ENCODE results near the gene SLC43A1. TPM values are rescaled to one million over a fixed set of nuclear protein-coding genes. Genes with fewer than 3 reads are reported as not detected.

SLC43A1 gene
- total RNA-seq, 2 experiments from 2014 or later = 32.1 to 34.0 TPM

DNA sequence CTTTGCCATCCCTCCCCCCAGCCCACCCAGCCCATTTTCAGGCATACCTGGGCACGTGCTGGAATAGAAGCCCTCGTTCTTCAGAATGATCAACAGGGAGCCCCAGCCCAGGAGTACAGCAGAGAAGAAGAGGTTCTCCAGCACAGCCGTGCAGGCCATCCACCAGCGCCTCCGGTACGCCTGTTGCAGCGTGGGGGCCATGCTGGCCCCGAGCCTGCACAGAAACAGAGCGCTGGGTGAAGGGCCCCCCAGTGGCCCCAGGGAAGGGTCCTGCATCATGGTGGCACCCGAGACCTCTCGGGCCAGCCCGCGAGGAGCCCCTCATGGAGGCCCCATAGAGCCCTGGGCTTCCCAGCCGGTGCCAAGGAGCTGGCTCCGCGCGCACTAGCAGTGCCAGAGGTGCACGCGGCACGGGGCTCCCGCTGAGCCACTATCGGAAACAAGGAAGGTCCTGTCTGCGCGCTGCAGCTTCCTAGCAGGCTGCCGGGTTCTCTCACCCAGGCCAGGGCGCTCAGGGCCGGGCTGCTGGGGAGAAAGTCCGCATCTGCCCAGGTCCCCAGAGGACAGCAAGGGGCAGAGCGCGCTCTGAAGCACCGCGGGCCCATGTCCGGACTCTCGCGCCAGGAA, 1.5 kb downstream of the SLC43A1 start:
- H3K27me3 Mint-ChIP-seq = no peaks in the 10 kb centered on the region
- CTCF ChIA-PET = interaction anchor here (0.6 to 7.0 kb wide), 10 partner anchors 13 to 287 kb away, joined by 3 to 170 read pairs (median 10); partner anchors contain the start of genes RTN4RL2 and UBE2L6
- peaks cover 13% of the 10 kb centered on the region for H3K36me3 Mint-ChIP-seq (ENCODE audit: low read depth)
- no peaks in the 10 kb centered on the region for H3K9me3 Mint-ChIP-seq
- POLR2A ChIA-PET = interaction anchor here (1.0 to 4.7 kb wide), 12 partner anchors 9 to 109 kb away, joined by 3 to 57 read pairs (median 10); partner anchors contain the start of genes SLC43A3, TIMM10 and UBE2L6
- peak overlapping the region; percentile 95 for H3K27ac Mint-ChIP-seq
- intact Hi-C loops (cut with micrococcal nuclease) = no loop called here
- peaks cover 33% of the 10 kb centered on the region for H3K4me1 Mint-ChIP-seq (ENCODE audit: low read depth)
- H3K4me3 Mint-ChIP-seq = peak overlapping the region; percentile 94
- TF ChIP-seq, protein P1, sequence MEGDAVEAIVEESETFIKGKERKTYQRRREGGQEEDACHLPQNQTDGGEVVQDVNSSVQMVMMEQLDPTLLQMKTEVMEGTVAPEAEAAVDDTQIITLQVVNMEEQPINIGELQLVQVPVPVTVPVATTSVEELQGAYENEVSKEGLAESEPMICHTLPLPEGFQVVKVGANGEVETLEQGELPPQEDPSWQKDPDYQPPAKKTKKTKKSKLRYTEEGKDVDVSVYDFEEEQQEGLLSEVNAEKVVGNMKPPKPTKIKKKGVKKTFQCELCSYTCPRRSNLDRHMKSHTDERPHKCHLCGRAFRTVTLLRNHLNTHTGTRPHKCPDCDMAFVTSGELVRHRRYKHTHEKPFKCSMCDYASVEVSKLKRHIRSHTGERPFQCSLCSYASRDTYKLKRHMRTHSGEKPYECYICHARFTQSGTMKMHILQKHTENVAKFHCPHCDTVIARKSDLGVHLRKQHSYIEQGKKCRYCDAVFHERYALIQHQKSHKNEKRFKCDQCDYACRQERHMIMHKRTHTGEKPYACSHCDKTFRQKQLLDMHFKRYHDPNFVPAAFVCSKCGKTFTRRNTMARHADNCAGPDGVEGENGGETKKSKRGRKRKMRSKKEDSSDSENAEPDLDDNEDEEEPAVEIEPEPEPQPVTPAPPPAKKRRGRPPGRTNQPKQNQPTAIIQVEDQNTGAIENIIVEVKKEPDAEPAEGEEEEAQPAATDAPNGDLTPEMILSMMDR (IDR thresholded peaks at IDR 0.05) = no peak
- DNase-seq (peak; percentile 52), ATAC-seq (peak; percentile 52)

DNA sequence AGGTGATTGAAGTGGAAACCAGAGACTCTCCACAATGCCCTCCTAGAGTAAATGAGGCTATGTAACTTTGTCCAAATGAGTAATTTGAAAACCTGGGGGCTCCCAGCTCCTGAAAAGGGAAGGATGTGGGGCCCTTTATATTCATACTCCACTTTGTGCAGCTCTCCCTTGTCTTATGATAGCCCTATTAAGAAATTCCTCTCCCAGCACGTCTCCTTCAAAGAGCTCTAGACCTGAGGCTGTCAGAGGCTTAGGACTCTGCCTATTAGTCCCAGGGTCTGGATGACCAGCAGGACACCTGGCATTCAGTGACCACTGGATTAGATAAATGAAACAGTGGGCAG, 2.1 kb downstream of the SLC43A1 start:
- CTCF ChIA-PET = interaction anchor here (0.6 to 7.0 kb wide), 9 partner anchors 13 to 287 kb away, joined by 3 to 170 read pairs (median 7); partner anchors contain the start of genes RTN4RL2 and UBE2L6
- H3K9me3 Mint-ChIP-seq = no peaks in the 10 kb centered on the region
- H3K36me3 Mint-ChIP-seq (ENCODE audit: low read depth) = peaks cover 13% of the 10 kb centered on the region
- POLR2A ChIA-PET = interaction anchor here (1.1 to 4.7 kb wide), 9 partner anchors 8 to 108 kb away, joined by 3 to 57 read pairs (median 15); partner anchors contain the start of genes SLC43A3 and TIMM10
- TF ChIP-seq, protein P1 (IDR thresholded peaks at IDR 0.05) = no peak
- intact Hi-C loops (cut with micrococcal nuclease) = no loop called here
- H3K27ac Mint-ChIP-seq = peak overlapping the region; percentile 61
- peaks cover 33% of the 10 kb centered on the region for H3K4me1 Mint-ChIP-seq (ENCODE audit: low read depth)
- no peak for DNase-seq
- peak overlapping the region; percentile 94 for H3K4me3 Mint-ChIP-seq
- H3K27me3 Mint-ChIP-seq = no peaks in the 10 kb centered on the region
- no peak for ATAC-seq

GRCh38 chr11:57512646-57513451, 2.7 kb downstream of the SLC43A1 start:
- Mint-ChIP-seq H3K4me1 (ENCODE audit: low read depth) (peaks cover 33% of the 10 kb centered on the region), H3K27ac (peak overlapping the region; percentile 61), H3K9me3 (no peaks in the 10 kb centered on the region), H3K36me3 (ENCODE audit: low read depth) (peaks cover 13% of the 10 kb centered on the region), H3K4me3 (peak overlapping the region; percentile 94), H3K27me3 (no peaks in the 10 kb centered on the region)
- DNase-seq = no peak
- no peak for ATAC-seq
- POLR2A ChIA-PET = interaction anchor here (1.3 to 4.7 kb wide), 5 partner anchors 8 to 95 kb away, joined by 3 to 57 read pairs (median 18); partner anchors contain the start of genes SLC43A3 and TIMM10
- intact Hi-C loops (cut with micrococcal nuclease) = no loop called here
- CTCF ChIA-PET = interaction anchor here (1.0 to 7.0 kb wide), 6 partner anchors 15 to 131 kb away, joined by 3 to 170 read pairs (median 40); partner anchors contain the start of gene RTN4RL2
- TF ChIP-seq, protein P1 (IDR thresholded peaks at IDR 0.05) = no peak

- Mint-ChIP-seq H3K4me1 (ENCODE audit: low read depth) (peaks cover 33% of the 10 kb centered on the region), H3K27me3 (no peaks in the 10 kb centered on the region), H3K9me3 (no peaks in the 10 kb centered on the region), H3K4me3 (peak overlapping the region; percentile 3), H3K36me3 (ENCODE audit: low read depth) (peaks cover 15% of the 10 kb centered on the region), H3K27ac (peak overlapping the region; percentile 65)
- intact Hi-C loops (cut with micrococcal nuclease) = no loop called here
- DNase-seq = no peak
- ChIA-PET CTCF (interaction anchor here (0.6 to 2.2 kb wide), 11 partner anchors 10 to 288 kb away, joined by 3 to 32 read pairs (median 4); no protein-coding TSS in a partner anchor), POLR2A (interaction anchor here (0.6 to 1.4 kb wide), 3 partner anchors 12 to 94 kb away, joined by 3 read pairs; no protein-coding TSS in a partner anchor)
- TF ChIP-seq, protein P1 (IDR thresholded peaks at IDR 0.05) = no peak
- ATAC-seq = no peak
Observed at GRCh38 chr11:57511741-57512430, 3.6 kb downstream of the SLC43A1 start.

Data from activated CD8-positive, alpha-beta T cell treated with anti-CD3 and anti-CD28 coated beads for 36 hours (primary cell).